Hematopoietic multipotent progenitor cell treated with erythropoietin and hydrocortisone succinate and interleukin-3 and kit ligand, for 4 days (in vitro differentiated cells): ENCODE data around the gene BAIAP3.
"Not testable (repeated sequence)": the region's sequence is repeated elsewhere in the genome, so short reads cannot be mapped to it uniquely, and the experiment has no call there.

Experiments used
- DNase-seq: peaks from one replicate; pipeline ENCODE4 v3.0.0-alpha.2; 2015

Gene BAIAP3

DNA sequence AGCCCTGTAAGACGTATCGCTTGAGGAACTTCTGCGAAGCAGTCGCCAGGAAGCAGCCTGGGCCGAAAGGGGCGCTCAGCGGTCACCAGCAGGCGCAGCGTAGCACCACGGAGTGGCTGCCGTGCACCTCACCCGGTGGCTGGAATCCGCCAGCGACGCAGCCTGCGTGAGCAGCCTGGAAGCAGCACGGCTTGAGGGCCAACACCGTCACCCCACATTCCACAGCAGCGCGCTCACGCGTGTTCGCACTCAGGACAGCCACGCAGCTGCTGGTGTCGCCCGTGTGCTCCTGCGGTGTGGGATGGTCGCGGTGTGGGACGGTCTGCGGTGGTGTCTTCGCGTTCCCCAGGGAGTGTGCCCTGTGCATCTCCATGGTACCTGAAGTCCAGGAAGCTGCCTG, 14.4 kb upstream of the BAIAP3 start:
- DNase-seq: no peak

DNA sequence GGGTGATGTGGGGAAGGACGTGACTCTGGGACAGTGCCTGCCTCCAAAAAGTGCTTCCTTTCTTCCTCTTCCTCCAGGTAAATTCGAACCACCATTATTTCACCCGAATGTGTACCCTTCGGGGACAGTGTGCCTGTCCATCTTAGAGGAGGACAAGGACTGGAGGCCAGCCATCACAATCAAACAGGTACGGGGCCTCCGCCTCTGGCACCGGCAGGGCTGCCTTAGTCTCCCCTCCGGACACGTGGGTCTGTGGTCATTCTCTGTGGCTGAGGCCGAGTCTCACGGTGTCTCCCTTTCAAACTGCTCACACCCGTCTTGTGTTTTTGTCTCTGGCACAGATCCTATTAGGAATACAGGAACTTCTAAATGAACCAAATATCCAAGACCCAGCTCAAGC, 13.3 kb upstream of the BAIAP3 start:
- no peak for DNase-seq

DNA sequence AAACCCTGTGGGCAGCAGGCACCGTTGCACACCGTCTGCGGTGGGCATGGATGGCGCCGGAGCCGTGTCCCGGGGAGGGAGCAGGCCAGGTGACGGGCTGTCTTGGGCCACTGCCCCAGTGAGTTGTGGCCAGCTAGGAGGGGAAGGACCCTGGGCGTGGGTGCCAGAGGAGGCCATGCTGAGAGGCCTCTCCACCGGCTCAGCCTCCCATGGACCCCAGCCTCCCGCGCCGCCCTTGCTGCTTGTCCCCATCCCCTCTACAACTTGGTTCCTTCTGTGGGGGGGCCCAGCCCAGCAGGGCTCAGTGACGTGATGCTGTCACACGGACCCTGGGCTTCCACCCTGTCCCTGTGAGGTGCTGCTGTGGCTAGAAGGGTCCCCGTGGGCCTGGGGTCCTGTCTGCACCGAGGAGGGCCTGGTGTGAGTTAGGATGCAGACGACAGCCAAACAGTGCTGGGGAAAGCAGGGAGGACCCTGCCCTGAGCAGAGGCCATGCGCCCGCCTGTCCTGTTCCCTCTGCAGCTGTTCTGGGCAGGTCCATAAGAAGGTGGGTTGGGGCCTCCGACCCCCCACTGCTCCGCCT, 12.7 kb upstream of the BAIAP3 start:
- DNase-seq: no peak

DNA sequence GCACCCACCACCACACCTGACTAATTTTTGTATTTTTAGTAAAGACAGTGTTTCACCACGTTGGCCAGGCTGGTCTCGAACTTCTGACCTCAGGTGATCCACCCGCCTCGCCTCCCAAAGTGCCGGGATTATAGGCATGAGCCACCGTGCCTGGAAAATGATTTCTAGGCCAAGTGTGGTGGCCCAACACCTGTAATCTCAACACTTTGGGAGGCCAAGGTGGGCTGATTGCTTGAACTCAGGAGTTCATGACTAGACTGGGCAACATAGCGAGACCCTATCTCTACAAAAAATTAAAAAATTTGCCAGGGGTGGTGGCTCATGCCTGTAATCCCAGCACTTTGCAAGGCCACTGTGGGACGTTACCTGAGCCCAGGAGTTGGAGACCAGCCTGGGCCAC, 11.0 kb upstream of the BAIAP3 start:
- DNase-seq: no peak

DNA sequence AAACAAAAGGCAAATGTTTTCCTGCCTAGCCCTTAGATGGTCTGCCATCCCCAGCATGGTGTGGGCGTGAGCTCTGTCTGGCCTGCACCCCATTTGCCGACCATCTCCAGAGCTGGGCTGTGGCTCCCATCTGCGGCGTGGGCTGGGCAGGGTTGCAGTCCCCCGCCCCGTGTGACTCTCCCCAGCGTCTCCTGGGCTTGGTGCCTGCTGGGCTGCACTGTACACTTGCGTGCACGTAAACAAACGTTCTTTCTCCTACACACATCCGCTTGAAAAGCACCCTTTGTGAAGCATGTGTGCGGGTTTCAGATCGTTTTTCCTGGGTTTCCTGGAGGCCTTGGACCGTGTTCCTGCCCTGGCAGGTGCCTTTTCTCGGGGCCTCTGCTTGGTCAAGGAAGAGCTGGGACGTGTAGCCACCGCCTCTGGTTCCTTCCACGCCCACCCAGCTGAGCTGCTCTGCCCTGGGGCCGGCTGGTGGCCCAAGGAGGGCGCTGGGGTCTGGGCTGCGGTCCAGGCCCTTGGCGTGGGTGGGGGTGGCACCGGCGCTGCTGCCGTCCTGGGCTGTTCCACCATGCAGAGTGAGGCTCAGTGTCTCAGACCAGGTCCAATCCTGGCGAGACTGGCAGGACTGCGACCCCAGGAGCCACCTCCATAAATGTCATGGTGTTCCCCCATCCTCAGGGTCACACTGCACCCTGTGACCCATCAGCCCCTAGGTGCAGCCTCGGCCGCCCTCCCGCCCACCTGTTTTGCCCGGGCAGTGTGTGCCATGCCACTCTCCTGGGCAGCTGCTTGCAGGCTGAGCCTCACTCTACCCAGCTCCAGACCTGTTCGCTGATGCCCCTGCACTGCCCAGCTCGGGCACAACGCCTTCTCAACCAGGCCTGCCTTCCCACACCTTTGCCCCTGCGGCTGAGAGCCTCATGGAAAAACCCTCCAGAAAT, 9.9 kb upstream of the BAIAP3 start:
- DNase-seq: no peak

DNA sequence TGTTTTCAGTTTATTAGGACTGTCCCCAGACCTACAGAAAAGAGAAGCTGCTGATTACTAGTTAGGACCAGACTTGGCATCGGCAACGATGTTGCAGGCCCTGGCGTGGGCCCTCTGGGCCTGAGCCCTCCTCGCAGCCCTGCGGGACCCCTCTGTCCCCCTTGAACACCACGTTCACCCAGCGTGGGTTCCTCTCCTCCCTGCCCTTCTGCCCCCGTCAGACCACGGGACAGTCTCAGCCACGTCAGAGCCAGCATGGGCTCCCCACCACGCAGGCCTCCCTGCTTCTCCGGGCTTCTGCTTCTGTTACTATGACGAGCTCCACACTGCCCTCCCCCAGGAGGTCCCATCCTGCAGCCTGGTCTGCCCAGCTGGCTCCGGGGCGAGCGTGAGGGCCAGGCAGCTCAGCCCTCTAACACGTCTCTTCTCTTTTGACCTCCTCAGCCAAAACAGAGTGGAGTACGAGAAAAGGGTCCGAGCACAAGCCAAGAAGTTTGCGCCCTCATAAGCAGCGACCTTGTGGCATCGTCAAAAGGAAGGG, 9.1 kb upstream of the BAIAP3 start:
- DNase-seq: no peak

DNA sequence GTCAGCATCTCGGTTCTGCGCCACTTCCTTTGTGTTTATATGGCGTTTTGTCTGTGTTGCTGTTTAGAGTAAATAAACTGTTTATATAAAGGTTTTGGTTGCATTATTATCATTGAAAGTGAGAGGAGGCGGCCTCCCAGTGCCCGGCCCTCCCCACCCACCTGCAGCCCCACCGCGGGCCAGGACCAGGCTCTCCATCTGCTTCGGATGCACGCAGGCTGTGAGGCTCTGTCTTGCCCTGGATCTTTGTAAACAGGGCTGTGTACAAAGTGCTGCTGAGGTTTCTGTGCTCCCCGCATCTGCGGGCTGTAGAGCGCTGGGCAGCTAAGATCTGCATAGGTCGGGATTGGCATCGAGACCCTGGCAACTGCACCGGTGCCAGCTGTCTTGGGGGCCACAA, 8.2 kb upstream of the BAIAP3 start:
- no peak for DNase-seq

DNA sequence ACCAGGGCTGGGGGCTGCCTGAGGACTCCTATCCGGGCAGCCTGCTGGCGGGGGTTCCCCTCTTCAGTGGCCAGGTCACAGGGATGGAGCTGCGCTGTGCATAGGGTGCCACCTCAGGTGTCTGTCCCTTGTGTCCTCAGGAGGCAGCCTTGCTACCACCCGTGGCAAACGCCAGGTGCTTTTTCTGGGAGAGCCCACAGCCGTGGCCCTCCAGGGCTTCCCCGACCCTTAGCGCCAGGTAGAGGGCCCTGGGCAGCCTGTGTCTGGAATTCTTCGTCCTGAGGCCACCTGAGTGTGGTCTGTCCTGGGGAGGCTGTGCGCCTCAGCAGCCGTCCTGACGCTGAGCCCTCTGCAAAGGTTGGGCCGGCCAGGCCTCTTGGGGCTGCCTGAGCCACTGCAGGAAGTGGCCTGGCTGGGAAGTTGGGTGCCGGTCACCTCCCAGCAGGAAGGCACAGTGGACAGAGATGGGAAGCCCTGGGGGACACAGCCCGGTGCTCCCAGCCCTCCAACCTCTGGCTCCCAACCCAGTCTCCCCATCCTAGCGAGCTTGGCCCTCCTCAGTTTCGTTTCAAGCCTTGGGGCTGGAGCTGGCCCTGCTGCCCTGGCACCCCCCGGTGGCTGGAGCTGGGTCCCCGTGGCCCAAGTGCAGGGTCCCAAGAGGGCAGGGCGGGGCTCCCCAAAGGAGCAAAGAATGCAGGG, 7.6 kb upstream of the BAIAP3 start:
- DNase-seq: no peak

DNA sequence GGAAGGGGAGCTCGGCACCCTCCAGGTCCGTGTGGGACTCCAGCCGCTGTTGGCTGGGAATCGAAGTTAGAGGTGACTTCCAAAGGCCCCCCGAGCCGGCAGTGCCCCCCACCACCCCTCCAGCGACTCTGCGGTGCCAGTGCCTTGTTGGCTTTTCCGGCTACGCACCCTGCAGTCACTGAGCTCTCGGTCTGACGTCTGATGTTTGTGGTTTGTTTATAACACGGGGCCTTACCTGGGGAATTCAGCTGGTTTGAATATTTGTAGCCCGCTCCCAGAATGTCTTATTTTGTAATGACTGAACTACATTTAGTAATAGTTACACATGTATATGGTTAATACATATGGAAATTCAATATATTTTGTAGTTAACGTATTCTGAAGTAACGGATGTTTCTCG, 7.1 kb upstream of the BAIAP3 start:
- DNase-seq: no peak

DNA sequence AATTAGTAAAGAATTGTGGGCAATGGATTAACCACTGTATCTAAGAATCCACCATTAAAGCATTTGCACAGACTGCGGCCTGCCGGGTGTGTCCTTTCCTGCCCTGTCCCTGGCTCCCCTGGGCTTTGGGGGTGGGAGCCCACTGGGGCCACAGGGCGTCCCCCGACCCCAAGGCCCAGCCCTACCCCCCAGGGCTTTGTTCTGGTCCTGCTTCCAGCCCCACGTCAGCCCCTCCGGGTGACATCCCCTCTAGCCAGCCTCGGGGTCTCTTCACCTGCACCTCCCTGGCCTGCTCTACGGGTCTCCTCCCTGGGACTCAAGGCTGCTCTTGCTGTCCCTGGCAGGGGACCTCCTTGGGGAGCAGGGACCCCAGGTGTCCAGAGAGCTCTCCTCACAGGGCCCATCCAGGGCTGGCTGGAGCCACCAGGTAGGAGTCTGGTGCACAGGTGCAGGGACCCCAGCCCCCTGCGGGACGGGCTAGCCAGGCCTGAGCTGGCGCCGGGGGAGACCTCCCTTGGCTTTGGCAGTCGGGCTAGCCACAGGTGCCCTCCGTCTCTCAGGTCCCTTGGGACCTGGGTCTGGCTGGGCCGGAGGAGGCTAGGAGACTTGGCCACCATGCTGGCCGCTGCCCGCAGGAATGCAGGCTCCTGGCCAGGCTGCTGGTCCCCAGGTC, 6.4 kb upstream of the BAIAP3 start:
- DNase-seq: no peak

DNA sequence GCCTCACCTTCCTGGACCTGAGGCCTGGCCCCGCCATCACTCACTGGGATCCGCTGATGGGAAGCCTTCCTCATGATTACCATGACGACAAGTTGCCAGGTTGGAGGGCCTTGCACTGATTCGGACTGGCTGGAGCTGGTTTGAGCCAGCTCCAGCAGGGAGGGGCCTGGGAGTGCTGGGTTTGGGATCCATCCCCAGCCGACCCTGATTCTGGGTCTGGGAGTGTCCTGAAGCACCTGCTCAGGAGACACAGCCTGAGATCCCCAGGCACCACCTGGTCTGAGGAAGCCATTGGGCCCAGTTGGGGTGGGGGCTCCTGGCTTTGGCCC, 5.9 kb upstream of the BAIAP3 start:
- DNase-seq: no peak

DNA sequence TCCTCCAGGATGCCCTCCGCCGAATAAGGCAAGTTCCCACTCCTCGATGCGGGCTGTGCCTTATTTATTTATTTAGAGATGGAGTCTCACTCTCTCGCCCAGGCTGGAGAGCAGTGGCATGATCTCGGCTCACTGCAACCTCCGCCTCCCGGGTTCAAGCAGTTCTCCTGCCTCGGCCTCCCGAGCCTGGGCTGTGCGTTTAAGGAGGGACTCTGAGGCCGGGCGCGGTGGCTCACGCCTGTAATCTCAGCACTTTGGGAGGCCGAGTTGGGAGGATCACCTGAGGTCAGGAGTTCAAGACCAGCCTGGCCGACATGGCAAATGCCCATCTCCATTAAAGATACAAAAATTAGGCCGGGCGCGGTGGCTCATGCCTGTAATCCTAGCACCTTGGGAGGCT, 5.3 kb upstream of the BAIAP3 start:
- not testable (repeated sequence) for DNase-seq

DNA sequence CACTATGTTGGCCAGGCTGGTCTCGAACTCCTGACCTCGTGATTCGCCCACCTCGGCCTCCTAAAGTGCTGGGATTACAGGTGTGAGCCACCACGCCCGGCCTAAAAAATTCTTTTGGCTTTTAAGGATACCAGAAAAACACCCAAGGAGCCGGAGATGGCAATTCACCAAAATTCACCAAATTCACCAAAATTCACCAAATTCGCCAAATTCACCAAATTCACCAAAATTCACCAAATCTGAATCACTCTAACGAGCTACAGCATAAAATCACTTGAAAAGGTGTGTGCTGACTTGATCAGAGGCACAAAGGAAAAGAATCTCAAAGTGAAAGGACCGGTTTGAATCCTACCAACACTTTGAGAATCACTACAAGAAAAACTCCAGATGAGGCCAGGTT, 4.5 kb upstream of the BAIAP3 start:
- not testable (repeated sequence) for DNase-seq

DNA sequence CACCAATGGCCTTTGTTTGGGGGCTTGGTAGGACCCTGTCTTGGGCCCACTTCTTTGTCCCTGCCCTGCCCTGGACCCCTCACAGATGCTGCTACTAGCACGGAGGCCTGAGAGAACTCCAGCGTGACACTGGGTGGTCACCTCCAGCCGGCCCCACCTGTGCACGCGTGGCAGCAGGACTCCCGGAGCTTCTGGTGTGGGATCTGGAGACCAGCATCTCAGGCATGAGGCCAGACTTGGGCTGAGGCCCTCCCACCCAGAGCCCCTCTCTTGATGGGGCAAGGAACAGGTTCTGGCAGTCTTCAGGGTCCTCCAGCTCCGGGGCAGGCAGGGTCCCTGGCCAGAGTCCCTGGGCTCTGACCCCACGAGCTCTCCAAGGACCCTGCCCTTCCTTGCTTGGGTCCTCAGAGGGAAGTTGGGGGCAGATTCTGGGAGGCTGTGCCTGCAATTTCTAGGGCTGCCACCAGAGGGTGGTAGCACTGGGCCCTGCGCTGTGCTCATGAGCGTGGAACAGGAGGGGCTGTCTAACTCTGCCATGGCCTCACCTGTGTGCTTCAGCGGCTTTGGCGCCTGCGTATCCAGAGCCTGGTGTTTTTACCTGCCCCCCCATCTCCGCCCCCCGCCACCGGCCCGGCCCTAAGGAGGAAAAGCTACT, 3.1 kb upstream of the BAIAP3 start:
- DNase-seq: no peak

DNA sequence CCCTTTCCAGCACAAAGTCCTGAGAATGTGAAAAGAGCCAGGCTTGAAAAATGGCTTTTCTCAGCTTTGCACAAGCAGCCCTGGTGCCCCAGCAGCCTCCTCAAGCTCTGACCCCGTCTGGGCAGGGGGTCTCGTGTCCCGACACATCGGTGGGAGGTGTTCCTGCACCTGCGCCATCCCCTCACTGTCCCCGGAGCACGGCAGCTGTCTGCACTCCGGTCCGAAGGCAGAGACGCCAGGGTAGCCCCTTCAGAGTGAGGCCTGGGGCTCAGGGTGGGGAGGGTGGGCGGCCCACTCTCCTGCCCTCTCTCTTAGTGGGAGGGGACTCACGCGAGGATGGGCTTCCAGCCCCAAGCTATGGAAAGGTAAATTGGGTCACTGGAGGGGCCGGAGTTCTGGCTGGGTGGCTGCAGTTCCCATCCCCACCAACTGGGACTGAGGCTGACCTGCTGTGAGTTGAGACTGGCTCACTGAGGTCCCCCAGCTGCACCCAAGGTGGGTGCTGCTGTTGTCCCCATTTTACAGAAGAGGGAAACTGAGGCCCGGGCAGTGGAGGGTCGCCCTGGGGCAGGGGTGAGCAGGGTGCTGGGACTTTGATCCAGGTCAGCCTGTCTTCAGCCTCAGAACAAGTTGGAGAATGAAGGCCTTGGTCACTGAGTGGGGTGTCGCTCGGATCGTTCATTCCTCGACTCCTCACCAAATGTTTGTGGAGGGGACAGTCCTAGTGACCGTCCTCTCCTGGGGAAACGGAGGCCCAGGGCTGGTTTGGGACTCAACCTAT, 2.3 kb upstream of the BAIAP3 start:
- no peak for DNase-seq

DNA sequence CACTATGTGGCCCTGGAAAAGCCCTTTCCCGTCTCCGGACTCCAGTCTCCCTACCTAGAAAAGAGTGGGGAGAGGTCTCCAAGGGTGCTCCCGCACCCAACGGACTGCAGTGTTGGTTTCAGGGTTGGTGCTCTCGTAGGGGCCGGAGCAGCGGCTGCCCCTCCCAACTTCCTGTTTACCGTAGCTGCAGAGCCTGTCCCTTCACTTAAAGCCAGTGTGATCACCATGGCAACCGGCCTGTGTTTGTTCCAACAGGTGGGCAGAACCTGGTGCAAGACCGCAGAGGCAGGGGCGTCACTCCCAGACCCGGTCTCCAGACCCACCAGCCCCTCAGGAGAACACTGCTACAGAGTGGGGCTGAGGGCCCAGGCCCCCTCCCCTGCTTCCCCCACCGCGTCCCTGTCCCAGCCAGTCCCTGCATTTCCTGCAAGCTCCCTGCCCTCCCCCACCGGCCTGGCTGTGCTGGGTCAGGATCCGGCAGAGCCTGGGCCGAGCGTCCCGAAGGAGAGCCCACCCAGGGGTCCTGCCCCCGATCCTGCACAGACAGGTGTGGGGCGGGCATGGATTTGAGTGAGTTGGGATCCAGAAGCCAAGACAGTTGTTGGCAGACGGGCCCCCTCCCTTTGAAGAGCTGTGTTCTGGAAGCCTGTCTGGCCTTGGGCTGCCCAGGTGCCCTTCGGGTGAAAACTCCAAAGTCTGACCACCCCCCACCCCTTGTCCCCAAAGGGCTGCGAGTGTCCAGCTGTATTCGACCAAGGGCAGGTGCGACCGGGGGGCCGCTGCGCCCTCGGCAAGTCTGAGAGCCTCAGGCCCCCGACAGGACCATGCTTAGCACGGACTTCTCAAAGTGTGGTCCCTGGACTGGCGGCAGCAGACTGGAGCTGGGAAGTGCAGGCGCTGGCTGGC, 1.5 kb upstream of the BAIAP3 start:
- DNase-seq: peak; percentile 77

DNA sequence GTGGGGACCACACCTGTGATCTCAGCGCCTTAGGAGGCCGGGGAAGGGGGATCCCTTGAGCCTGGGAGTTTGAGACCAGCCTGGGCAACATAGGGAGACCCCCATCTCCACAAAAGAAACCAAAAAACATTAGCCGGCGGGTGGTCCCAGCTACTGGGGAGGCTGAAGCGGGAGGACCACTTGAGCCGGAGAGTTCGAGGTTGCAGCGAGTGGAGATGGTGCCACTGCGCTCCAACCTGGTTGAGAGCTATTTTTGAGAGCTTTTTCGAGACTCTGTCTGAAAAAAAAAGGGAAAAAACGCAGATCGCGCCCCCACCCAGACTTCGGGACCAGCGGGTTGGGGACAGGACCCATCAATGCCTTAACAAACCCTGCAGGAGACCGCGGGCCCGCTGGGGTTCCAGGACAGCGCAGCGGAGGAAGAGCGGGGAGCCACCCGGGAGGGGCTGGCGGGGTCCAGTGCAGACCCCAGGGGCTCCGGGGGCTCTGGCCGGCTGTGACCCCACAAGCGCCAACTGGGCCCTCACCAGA, 762 bp upstream of the BAIAP3 start:
- DNase-seq: no peak

DNA sequence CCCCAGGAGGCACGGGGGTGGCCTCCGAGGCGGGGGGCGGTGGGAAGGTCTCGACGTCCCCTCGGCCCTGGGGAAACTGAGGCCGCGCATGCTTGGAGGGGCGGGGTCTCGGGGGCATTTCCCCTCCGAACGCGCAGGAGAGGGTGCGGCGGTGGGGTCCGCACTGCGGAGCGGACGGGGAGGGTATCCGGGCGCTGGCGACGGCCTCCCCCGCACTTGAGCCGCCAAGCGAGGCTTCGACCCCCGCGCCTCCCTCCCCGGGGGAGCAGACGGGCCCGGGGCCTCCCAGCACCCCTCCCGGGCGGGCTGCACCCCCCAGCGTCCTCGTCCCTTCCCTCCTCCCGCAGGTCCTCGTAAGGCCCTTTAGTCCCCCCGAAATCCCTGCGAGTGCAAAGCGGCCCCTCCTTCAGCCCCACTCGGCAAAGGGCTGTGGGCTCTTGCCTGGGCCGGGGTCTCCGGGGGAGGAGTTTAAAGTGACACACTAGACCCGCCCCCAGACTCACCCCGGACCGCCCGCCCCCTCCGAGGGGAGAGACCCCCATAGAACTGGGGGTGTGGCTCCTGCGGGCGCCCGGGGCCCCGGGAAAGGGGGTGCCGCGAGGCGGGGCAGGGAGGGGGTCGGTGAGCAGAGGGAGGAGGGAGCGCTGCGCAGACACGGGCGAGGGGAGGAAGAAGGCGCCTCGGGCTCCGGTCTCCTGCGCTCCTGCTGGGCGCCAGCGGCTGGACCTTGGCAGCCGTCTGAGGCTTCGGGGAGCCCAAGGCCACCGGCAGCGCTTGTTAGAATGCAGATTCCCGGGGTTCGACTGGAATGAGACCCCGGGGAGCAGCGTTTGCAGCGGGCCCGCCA, 632 bp downstream of the BAIAP3 start:
- no peak for DNase-seq

DNA sequence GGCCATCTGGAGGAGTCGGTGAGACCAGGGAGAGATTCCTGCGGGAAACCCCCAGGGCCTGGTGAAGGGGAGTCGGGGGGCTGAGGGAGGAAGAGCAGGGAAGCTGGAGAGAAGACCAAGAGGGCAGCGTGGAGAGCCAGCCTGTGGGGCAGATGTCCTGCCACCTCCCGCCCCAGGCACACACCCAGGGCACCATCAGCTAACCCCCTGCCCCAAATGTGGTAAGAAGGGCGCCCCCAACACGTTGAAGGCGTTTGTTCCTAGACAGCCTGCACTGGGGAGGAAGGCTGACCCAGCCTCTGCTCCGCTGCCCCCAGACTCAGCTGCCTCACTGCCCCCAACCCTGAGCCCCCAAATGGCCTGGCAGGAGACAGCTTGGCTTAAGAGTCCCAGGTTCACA, 1.3 kb downstream of the BAIAP3 start:
- no peak for DNase-seq
